Lower lobe of right lung (tissue), 2 donors: ENCODE measurements around the gene M6PR. TPM values are rescaled to one million over a fixed set of nuclear protein-coding genes. Genes with fewer than 3 reads are reported as not detected.
A peak's percentile ranks its signal among the peaks of the same experiment; 100 is the strongest.

Source experiments
- ATAC-seq, 2 donors: fragments of 200-7000 bp; cut with Tn5 transposase; one replicate each; pipeline ENCODE4 v1.9.1; 2020 to 2022; ENCODE audit warnings: mild to moderate bottlenecking in 2 of 2, moderate library complexity in 2 of 2
- DNase-seq: peaks from one replicate; pipeline ENCODE4 v3.0.0-alpha.2; 2020
- H3K27ac ChIP-seq: fragments of 200-600 bp; one replicate; pipeline ENCODE4 v1.8.0; 2022
- H3K27me3 ChIP-seq: fragments of 200-600 bp; one replicate; pipeline ENCODE4 v1.8.0; 2022; ENCODE audit warnings: low read depth
- H3K36me3 ChIP-seq: fragments of 200-600 bp; one replicate; pipeline ENCODE4 v1.8.0; 2022; ENCODE audit warnings: mild to moderate bottlenecking
- H3K4me1 ChIP-seq: fragments of 200-600 bp; one replicate; pipeline ENCODE4 v1.8.0; 2022
- H3K4me3 ChIP-seq: fragments of 200-600 bp; one replicate; pipeline ENCODE4 v1.8.0; 2022; ENCODE audit warnings: mild to moderate bottlenecking
- H3K9me3 ChIP-seq: fragments of 200-600 bp; one replicate; pipeline ENCODE4 v1.8.0; 2022
- intact Hi-C: fragments of 100-400 bp; cut with DNase I; formaldehyde crosslinking; loops from one replicate; pipeline ENCODE4 v1.11.0; 2022
- long read RNA-seq: library from polyadenylated mRNA; unstranded; transcript quantifications from one replicate; pipeline ENCODE4 v2.0.0, GENCODE V29; 2021
- total RNA-seq: library from RNA; stranded (reverse); fragmentation: NEBNext Ultra II Directional; extraction: Animal tissue kit (Norgen Biotek cat#: 25700); gene quantifications from one replicate; pipeline ENCODE4 v1.2.1, GENCODE V29; 2021
- TF ChIP-seq, protein P1 (sequence below): fragments of 200-600 bp; IDR thresholded peaks from one replicate; pipeline ENCODE4 v1.8.0; 2022; ENCODE audit warnings: antibody characterized with exemption, mild to moderate bottlenecking
- donor health status: DM: no; HTN: yes; CAD: no; lungs with severe emphysema.

M6PR gene
- total RNA-seq: 226 TPM
- long read RNA-seq, transcript M6PR-201 (7 exons, 2,756 nt): major isoform, 327 of 383 reads
- long read RNA-seq, partial matches to known transcripts: 19 of 383 reads
- long read RNA-seq, other reads (novel, unspliced or antisense): 37 of 383 reads

- no peaks in the 10 kb centered on the region for H3K27me3 ChIP-seq
- H3K4me1 ChIP-seq: peaks cover 26% of the 10 kb centered on the region
- intact Hi-C loops: no loop called here
- DNase-seq (peak; percentile 96), ATAC-seq (peak; percentile 96 to 97)
- peak within 1 kb of the TSS; percentile 97 for H3K27ac ChIP-seq
- TF ChIP-seq, protein P1, sequence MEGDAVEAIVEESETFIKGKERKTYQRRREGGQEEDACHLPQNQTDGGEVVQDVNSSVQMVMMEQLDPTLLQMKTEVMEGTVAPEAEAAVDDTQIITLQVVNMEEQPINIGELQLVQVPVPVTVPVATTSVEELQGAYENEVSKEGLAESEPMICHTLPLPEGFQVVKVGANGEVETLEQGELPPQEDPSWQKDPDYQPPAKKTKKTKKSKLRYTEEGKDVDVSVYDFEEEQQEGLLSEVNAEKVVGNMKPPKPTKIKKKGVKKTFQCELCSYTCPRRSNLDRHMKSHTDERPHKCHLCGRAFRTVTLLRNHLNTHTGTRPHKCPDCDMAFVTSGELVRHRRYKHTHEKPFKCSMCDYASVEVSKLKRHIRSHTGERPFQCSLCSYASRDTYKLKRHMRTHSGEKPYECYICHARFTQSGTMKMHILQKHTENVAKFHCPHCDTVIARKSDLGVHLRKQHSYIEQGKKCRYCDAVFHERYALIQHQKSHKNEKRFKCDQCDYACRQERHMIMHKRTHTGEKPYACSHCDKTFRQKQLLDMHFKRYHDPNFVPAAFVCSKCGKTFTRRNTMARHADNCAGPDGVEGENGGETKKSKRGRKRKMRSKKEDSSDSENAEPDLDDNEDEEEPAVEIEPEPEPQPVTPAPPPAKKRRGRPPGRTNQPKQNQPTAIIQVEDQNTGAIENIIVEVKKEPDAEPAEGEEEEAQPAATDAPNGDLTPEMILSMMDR: peak; percentile 50
- H3K36me3 ChIP-seq: peaks cover 17% of the 10 kb centered on the region
- peak within 1 kb of the TSS; percentile 71 for H3K4me3 ChIP-seq
- H3K9me3 ChIP-seq: no peaks in the 10 kb centered on the region
These were observed at the start of gene M6PR for GRCh38 chr12:8949342-8950220. TSS of gene M6PR (minus strand) at chr12:8949645. CDS start at chr12:8946404, 3,241 bp downstream.

DNA sequence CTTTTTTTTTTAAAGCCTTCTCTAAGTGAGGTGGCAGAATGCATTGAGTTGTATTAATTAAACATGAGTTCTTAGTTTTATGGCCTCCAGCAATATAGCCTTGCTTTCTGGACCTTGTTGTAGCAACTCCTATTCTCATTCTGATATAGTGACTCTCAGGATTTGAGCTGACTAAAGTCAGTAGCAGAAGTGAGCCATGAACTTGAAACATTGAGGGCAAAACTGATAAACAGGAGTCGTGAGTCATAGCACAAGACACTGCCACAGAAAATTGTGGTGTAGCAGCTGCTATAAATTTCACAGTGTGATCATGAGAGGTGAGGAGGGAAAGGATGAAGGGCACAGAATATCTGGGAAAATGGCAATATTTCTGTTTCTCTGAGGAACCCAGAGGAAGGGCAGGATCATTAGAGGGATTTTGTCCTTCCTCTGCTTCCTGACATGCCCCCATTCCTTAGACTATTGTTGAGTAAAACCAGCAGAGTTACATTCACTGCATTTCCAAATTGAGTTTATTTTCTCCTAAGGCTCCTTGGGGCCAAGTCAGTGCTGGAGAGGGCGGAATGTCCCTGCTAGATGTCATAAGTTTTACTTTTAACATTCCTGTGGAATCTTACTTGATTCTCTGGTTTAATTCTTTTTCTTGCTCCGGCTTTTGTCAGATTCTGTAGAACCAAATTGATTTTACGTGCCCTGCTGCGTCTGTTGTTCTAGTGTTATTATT is 47.4 kb upstream of the M6PR start:
- Histone ChIP-seq H3K4me1 (no peaks in the 10 kb centered on the region), H3K27me3 (no peaks in the 10 kb centered on the region), H3K27ac (no peak overlapping the region), H3K36me3 (no peaks in the 10 kb centered on the region), H3K9me3 (no peaks in the 10 kb centered on the region), H3K4me3 (no peak overlapping the region)
- TF ChIP-seq, protein P1: no peak
- intact Hi-C loops: no loop called here
- DNase-seq: no peak
- ATAC-seq: no peak

DNA sequence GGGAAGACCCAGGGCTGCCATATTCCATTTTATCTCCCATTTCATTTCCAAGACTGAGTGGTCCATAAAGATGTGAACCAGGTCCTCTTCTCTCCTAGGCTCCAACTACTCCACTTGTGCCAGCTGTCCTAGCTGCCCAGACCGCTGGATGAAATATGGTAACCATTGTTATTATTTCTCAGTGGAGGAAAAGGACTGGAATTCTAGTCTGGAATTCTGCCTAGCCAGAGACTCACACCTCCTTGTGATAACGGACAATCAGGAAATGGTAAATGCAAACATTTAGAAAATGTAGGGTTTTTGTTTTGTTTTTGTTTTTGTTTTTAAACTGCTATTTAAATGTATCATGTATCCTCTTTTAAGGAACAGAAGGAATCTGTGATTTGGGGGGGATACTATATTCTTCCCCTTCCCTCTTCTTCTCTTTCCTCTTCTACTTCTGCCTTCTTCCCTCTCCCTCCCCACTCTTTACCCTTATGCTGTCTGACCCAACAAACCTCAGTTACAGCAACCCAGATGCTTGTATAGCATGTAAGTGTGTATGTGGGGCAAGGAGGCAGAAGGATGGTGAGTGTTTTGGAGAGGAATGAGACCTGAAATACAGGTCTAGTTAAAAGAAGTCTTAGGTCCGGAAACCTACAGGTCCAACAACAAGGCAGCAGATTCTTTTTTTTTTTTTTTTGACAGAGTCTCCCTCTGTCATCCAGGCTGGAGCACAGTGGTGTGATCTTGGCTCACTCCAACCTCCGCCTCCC is 45.8 kb upstream of the M6PR start:
- no peaks in the 10 kb centered on the region for H3K4me1 ChIP-seq
- no peak for DNase-seq
- no peak for ATAC-seq
- no peak overlapping the region for H3K27ac ChIP-seq
- H3K36me3 ChIP-seq: no peaks in the 10 kb centered on the region
- no peaks in the 10 kb centered on the region for H3K9me3 ChIP-seq
- TF ChIP-seq, protein P1: no peak
- no peak overlapping the region for H3K4me3 ChIP-seq
- intact Hi-C loops: no loop called here
- H3K27me3 ChIP-seq: no peaks in the 10 kb centered on the region

DNA sequence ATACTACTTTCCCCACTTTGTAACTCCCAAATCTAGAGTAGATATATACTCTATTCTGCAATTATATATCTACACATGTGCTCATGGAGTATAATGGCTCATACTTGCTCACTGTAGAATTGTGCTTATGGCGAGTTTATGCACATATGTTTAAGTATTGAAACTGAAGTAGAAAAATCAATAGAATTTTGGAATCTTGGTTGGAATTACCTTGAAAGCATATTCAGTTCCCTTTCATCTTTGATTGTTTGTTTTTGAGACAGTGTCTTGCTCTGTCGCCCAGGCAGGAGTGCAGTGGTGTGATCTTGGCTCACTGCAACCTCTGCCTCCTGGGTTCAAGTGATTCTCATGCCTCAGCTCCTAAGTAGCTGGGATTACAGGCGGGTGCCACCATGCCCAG is 44.4 kb upstream of the M6PR start:
- Histone ChIP-seq H3K27ac (no peak overlapping the region), H3K27me3 (no peaks in the 10 kb centered on the region), H3K9me3 (no peaks in the 10 kb centered on the region), H3K4me1 (peaks cover 7% of the 10 kb centered on the region), H3K36me3 (no peaks in the 10 kb centered on the region), H3K4me3 (no peak overlapping the region)
- intact Hi-C loops: no loop called here
- TF ChIP-seq, protein P1: no peak
- ATAC-seq: no peak
- DNase-seq: no peak
